B cell (primary cell): Measurements from ENCODE around the gene TAS2R38.

Experiments
- CTCF ChIP-seq: fragments of 200-600 bp; IDR thresholded peaks from one replicate; pipeline ENCODE4 v1.8.0; 2022; ENCODE audit warnings: antibody characterized with exemption, mild to moderate bottlenecking
- EZH2 ChIP-seq: IDR thresholded peaks from 2 replicates; pipeline ENCODE4 v1.6.1; 2012; ENCODE audit warnings: borderline replicate concordance, low read depth, mild to moderate bottlenecking, moderate library complexity, low read length; ENCODE audit not compliant: insufficient read depth, poor library complexity, severe bottlenecking

- TF ChIP-seq CTCF (no peak), EZH2 (no peak)
These were observed 28.8 kb downstream of the TAS2R38 start for GRCh38 chr7:141944811-141945210.
